Measurements from ENCODE around the gene A4GNT. TPM values are rescaled to one million over a fixed set of nuclear protein-coding genes. Genes with fewer than 3 reads are reported as not detected.
A peak's percentile ranks its signal among the peaks of the same experiment; 100 is the strongest.

Gene A4GNT
- total and polyA plus RNA-seq, 2 of the 8 experiments (the other 6 are each of a cell fraction or from before 2014, with no cell fraction given): not detected

DNA sequence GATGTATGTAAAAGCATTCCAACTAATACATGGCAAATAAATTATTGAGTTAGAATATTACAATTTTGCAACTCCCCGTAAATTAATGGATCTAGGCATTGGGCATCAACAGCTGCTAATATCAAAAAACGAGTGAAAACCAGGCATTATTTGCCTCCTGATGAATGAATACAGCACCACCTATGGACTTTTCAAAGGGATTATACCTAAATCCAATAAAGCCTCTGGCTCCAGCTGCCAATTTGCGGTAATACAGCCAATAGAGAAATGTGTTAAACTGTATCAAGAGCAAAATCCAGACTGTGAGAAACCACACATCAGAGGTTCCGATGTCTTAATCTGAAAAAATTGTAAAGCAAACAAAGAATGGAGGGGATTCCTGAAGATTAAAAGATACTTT lies 16.3 kb upstream of the A4GNT start:
- H3K23me2 ChIP-seq (ENCODE audit: low read depth, low read length): no peaks in the 10 kb centered on the region
- no peak overlapping the region for H3K23ac ChIP-seq (ENCODE audit: insufficient read length)
- no peak overlapping the region for H2BK12ac ChIP-seq (ENCODE audit: low read depth, low read length)
- no peak overlapping the region for H2AK5ac ChIP-seq (ENCODE audit: low read depth, low read length)
- FAIRE-seq (no peak), DNase-seq (ENCODE audit: low read depth in 1 of 2, low spot score in 2 of 2) (no peak)
- H3K14ac ChIP-seq (ENCODE audit: insufficient read length): no peak overlapping the region
- no peak overlapping the region for H2BK15ac ChIP-seq (ENCODE audit: low read length)
- no peaks in the 10 kb centered on the region for H3K79me1 ChIP-seq (ENCODE audit: low read depth, low read length)
- no peak overlapping the region for H3K56ac ChIP-seq (replicated peaks; ENCODE audit: insufficient read length, low read depth, low read length)
- no peak overlapping the region for H3K9ac ChIP-seq (replicated peaks in 1 of 4; ENCODE audit: extremely low read depth in 1 of 4, low read depth in 3 of 4, low read length in 3 of 4)
- no peak overlapping the region for H3K27ac ChIP-seq (ENCODE audit: low read depth, low read length)
- H2AFZ ChIP-seq (ENCODE audit: low read length): no peak overlapping the region
- H2BK5ac ChIP-seq (ENCODE audit: low read depth, low read length): no peak overlapping the region
- no peak overlapping the region for H3K4me2 ChIP-seq (ENCODE audit: insufficient read depth in 1 of 2, low read depth in 2 of 2, low read length in 2 of 2)
- H3K9me3 ChIP-seq (ENCODE audit: insufficient read depth in 2 of 2, low read depth in 1 of 2, low read length in 1 of 2): no peaks in the 10 kb centered on the region
- POLR2A ChIA-PET (ENCODE audit: partially characterized antibody): interaction anchor here (1.1 kb wide), 1 partner anchor 19 kb away, joined by 3 read pairs; no protein-coding TSS in a partner anchor
- H2BK120ac ChIP-seq (replicated peaks; ENCODE audit: low read depth, low read length): no peak overlapping the region
- no peak overlapping the region for H3K4me3 ChIP-seq (ENCODE audit: extremely low read depth in 1 of 4, insufficient read depth in 2 of 4, low read depth in 3 of 4, low read length in 4 of 4)
- CTCF ChIA-PET (ENCODE audit: partially characterized antibody): interaction anchor here (1.1 to 1.5 kb wide), 3 partner anchors 10 to 116 kb away, joined by 3 read pairs; no protein-coding TSS in a partner anchor
- no peak overlapping the region for H2BK20ac ChIP-seq (ENCODE audit: low read length)
- H3K18ac ChIP-seq (ENCODE audit: extremely low read depth, low read length): no peak overlapping the region
- H4K91ac ChIP-seq (replicated peaks; ENCODE audit: insufficient read length, low read length): no peak overlapping the region
- H3K79me2 ChIP-seq (ENCODE audit: control insufficient read depth in 1 of 2, insufficient read depth in 2 of 2, low read length in 2 of 2): no peaks in the 10 kb centered on the region
- H4K8ac ChIP-seq (ENCODE audit: extremely low read depth, insufficient read depth, low read length): no peak overlapping the region
- WGBS, 2 experiments (ENCODE audit: extremely low coverage in 1 of 2, insufficient coverage in 1 of 2, insufficient read length in 1 of 2, insufficient replicate concordance in 2 of 2, low coverage in 1 of 2, low lambda C conversion rate in 2 of 2, missing lambda C conversion rate in 1 of 2): 77% methylated on average over 4 of the region's 4 CpGs; no CpG with 5 or more reads in 1 of the 2 experiments
- no peaks in the 10 kb centered on the region for H3K27me3 ChIP-seq (replicated peaks in 1 of 4; ENCODE audit: control insufficient read depth in 3 of 4, extremely low read depth in 1 of 4, insufficient read depth in 3 of 4, low read length in 3 of 4)
- TF ChIP-seq HDAC2 (IDR thresholded peaks at IDR 0.05; ENCODE audit: borderline replicate concordance in 1 of 2, low read depth in 2 of 2, low read length in 2 of 2) (no peak), RAD21 (IDR thresholded peaks at IDR 0.05 in 1 of 2, conservative IDR thresholded peaks at IDR 0.05 in 1 of 2; ENCODE audit: low read depth in 2 of 2, low read length in 2 of 2) (peak in 1 of 2 experiments; percentile 12; a peak in 1 of 4 replicates), NRF1 (IDR thresholded peaks at IDR 0.05; ENCODE audit: low read depth, low read length) (no peak)
- H4K5ac ChIP-seq (ENCODE audit: insufficient read length, low read depth, low read length): no peak overlapping the region
- H3K4ac ChIP-seq (replicated peaks; ENCODE audit: insufficient read length, low read depth, low read length): no peak overlapping the region
- no peaks in the 10 kb centered on the region for H3K36me3 ChIP-seq (ENCODE audit: control insufficient read depth in 2 of 4, insufficient read depth in 4 of 4, low read length in 3 of 4)
- no peaks in the 10 kb centered on the region for H3K4me1 ChIP-seq (replicated peaks in 1 of 4; ENCODE audit: control insufficient read depth in 3 of 4, insufficient read depth in 4 of 4, low read length in 3 of 4)
- no peaks in the 10 kb centered on the region for H4K20me1 ChIP-seq (replicated peaks in 1 of 2; ENCODE audit: control insufficient read depth in 1 of 2, insufficient read depth in 2 of 2, low read length in 2 of 2)

Measured in H1 (cell line).